Hepatocyte (in vitro differentiated cells): ENCODE data around the gene FOLR2. TPM values are rescaled to one million over a fixed set of nuclear protein-coding genes. Genes with fewer than 3 reads are reported as not detected.

Experiments
- DNase-seq: peaks from one replicate; pipeline ENCODE4 v3.0.0-alpha.2; 2016; ENCODE audit warnings: low spot score
- H2AFZ ChIP-seq: fragments of 200-600 bp; sonication (generic); 2 replicates; pipeline ENCODE4 v1.6.0; 2016; ENCODE audit warnings: antibody characterized with exemption, mild to moderate bottlenecking
- H3K27ac ChIP-seq: fragments of 200-600 bp; sonication (generic); 2 replicates; pipeline ENCODE4 v1.5.1; 2016; ENCODE audit warnings: mild to moderate bottlenecking
- H3K27me3 ChIP-seq: fragments of 200-600 bp; sonication (generic); 2 replicates; pipeline ENCODE4 v1.6.1; 2016
- H3K36me3 ChIP-seq: fragments of 200-600 bp; sonication (generic); replicated peaks from 2 replicates; pipeline ENCODE4 v1.5.1; 2016; ENCODE audit warnings: low read depth; ENCODE audit not compliant: insufficient read depth
- H3K4me1 ChIP-seq: fragments of 200-600 bp; sonication (generic); 2 replicates; pipeline ENCODE4 v1.5.1; 2016; ENCODE audit warnings: mild to moderate bottlenecking, moderate library complexity; ENCODE audit not compliant: insufficient read depth
- H3K4me2 ChIP-seq: fragments of 200-600 bp; sonication (generic); 2 replicates; pipeline ENCODE4 v1.6.0; 2016
- H3K4me3 ChIP-seq: fragments of 200-600 bp; sonication (generic); 2 replicates; pipeline ENCODE4 v1.5.1; 2016; ENCODE audit warnings: mild to moderate bottlenecking
- H3K79me2 ChIP-seq: fragments of 200-600 bp; sonication (generic); 2 replicates; pipeline ENCODE4 v1.6.0; 2017; ENCODE audit warnings: mild to moderate bottlenecking
- H3K9me2 ChIP-seq: fragments of 200-600 bp; sonication (generic); replicated peaks from 2 replicates; pipeline ENCODE4 v1.6.0; 2017; ENCODE audit warnings: mild to moderate bottlenecking; ENCODE audit not compliant: insufficient read depth
- H3K9me3 ChIP-seq: fragments of 200-600 bp; sonication (generic); 2 replicates; pipeline ENCODE4 v1.5.1; 2016; ENCODE audit warnings: low read depth, mild to moderate bottlenecking
- H4K20me1 ChIP-seq: fragments of 200-600 bp; sonication (generic); 2 replicates; pipeline ENCODE4 v1.6.0; 2016; ENCODE audit warnings: mild to moderate bottlenecking; ENCODE audit not compliant: insufficient read depth, poor library complexity, severe bottlenecking
- CTCF ChIP-seq: fragments of 200-600 bp; sonication (generic); IDR thresholded peaks from 2 replicates; pipeline ENCODE4 v1.5.1; 2016; ENCODE audit warnings: antibody characterized with exemption, mild to moderate bottlenecking; ENCODE audit not compliant: poor library complexity
- EZH2 ChIP-seq: fragments of 200-600 bp; sonication (generic); IDR thresholded peaks from 2 replicates; pipeline ENCODE4 v1.6.1; 2016; ENCODE audit warnings: antibody characterized with exemption, mild to moderate bottlenecking, borderline replicate concordance
- EZH2phosphoT487 ChIP-seq: fragments of 200-600 bp; sonication (generic); IDR thresholded peaks from one replicate; pipeline ENCODE4 v1.6.1; 2018; ENCODE audit warnings: antibody characterized with exemption, mild to moderate bottlenecking, low read depth, moderate library complexity; ENCODE audit not compliant: unreplicated experiment, severe bottlenecking
- WGBS: methylation state at CpG from one replicate; pipeline ENCODE4 v1.1.6; 2016; ENCODE audit warnings: low lambda C conversion rate; ENCODE audit errors: missing lambda C conversion rate; 5-methylcytosine and 5-hydroxymethylcytosine counted together
- polyA plus RNA-seq: library from polyadenylated mRNA; unstranded; fragments of >200 nt; fragmentation: Nextera tagmentation; extraction: Ambion mirVana; gene quantifications from 2 replicates; pipeline ENCODE4 v1.2.1, GENCODE V29; 2016
- total RNA-seq: library from RNA; depleted of rRNA; stranded (reverse); fragments of >200 nt; gene quantifications from 2 replicates; pipeline ENCODE4 v1.2.3, GENCODE V29; 2014

FOLR2 gene
- total and polyA plus RNA-seq, 2 experiments from 2014 or later = 4.3 to 5.5 TPM

GRCh38 chr11:72243173-72244059, 26.8 kb downstream of the FOLR2 start:
- H4K20me1 ChIP-seq = peaks cover 2% of the 10 kb centered on the region
- DNase-seq = no peak
- H3K9me2 ChIP-seq = no peaks in the 10 kb centered on the region
- H3K27me3 ChIP-seq = peaks cover 92% of the 10 kb centered on the region
- H3K36me3 ChIP-seq = no peaks in the 10 kb centered on the region
- peaks cover 24% of the 10 kb centered on the region for H3K4me1 ChIP-seq
- H3K4me3 ChIP-seq = no peak overlapping the region
- H3K79me2 ChIP-seq = no peaks in the 10 kb centered on the region
- H2AFZ ChIP-seq = peak overlapping the region; percentile 19
- H3K4me2 ChIP-seq = peak overlapping the region; percentile 84
- no peaks in the 10 kb centered on the region for H3K9me3 ChIP-seq
- 54% methylated on average over 20 of the region's 58 CpGs for WGBS
- TF ChIP-seq EZH2phosphoT487 (peak; percentile 2), CTCF (no peak)
- H3K27ac ChIP-seq = no peak overlapping the region

GRCh38 chr11:72244060-72244360, 27.4 kb downstream of the FOLR2 start, which contains the start of gene PHOX2A:
PHOX2A (minus strand) TSS chr11:72244176; CDS start chr11:72244004, 172 bp downstream.
- no peak within 1 kb of the TSS for H3K4me3 ChIP-seq
- no peaks in the 10 kb centered on the region for H3K9me2 ChIP-seq
- no peaks in the 10 kb centered on the region for H3K79me2 ChIP-seq
- H3K4me1 ChIP-seq = peaks cover 24% of the 10 kb centered on the region
- peak within 1 kb of the TSS; percentile 84 for H3K4me2 ChIP-seq
- H3K36me3 ChIP-seq = no peaks in the 10 kb centered on the region
- no peaks in the 10 kb centered on the region for H4K20me1 ChIP-seq
- H3K27me3 ChIP-seq = peaks cover 93% of the 10 kb centered on the region
- no peaks in the 10 kb centered on the region for H3K9me3 ChIP-seq
- no peak for TF ChIP-seq EZH2phosphoT487
- TF ChIP-seq EZH2 = no peak
- TF ChIP-seq CTCF = no peak
- peak within 1 kb of the TSS; percentile 19 for H2AFZ ChIP-seq
- H3K27ac ChIP-seq = no peak within 1 kb of the TSS
- no peak for DNase-seq
- no CpG with 5 or more reads among the region's 37 CpGs for WGBS

GRCh38 chr11:72244361-72245262, 28.0 kb downstream of the FOLR2 start:
- WGBS = 3% methylated on average over 30 of the region's 46 CpGs
- TF ChIP-seq EZH2 = peak; percentile 100
- TF ChIP-seq EZH2phosphoT487 = peak; percentile 69
- TF ChIP-seq CTCF = no peak
- no peak overlapping the region for H3K27ac ChIP-seq
- H3K36me3 ChIP-seq = no peaks in the 10 kb centered on the region
- peaks cover 88% of the 10 kb centered on the region for H3K27me3 ChIP-seq
- H2AFZ ChIP-seq = peak overlapping the region; percentile 19
- H3K4me3 ChIP-seq = no peak overlapping the region
- no peak for DNase-seq
- H4K20me1 ChIP-seq = no peaks in the 10 kb centered on the region
- no peaks in the 10 kb centered on the region for H3K9me2 ChIP-seq
- H3K79me2 ChIP-seq = no peaks in the 10 kb centered on the region
- peaks cover 18% of the 10 kb centered on the region for H3K4me1 ChIP-seq
- peak overlapping the region; percentile 84 for H3K4me2 ChIP-seq
- no peaks in the 10 kb centered on the region for H3K9me3 ChIP-seq
